GM12865 (cell line): Measurements from ENCODE around the gene SH3TC2.

ENCODE experiments used
- DNase-seq: peaks from one replicate; pipeline ENCODE4 v3.0.0; 2010; ENCODE audit warnings: low read depth
- H3K4me3 ChIP-seq: 2 replicates; pipeline ENCODE4 v1.5.1; 2011; ENCODE audit warnings: mild to moderate bottlenecking, low read depth, low read length, control low read depth
- CTCF ChIP-seq: IDR thresholded peaks from 2 replicates; pipeline ENCODE4 v1.5.1; 2011; ENCODE audit warnings: low read length, control low read depth, low read depth, inconsistent platforms; ENCODE audit not compliant: insufficient read depth; ENCODE audit errors: missing control alignments

SH3TC2 gene

GRCh38 chr5:149041242-149041641 is 21.6 kb downstream of the SH3TC2 start:
- TF ChIP-seq CTCF, result no peak
- DNase-seq, result no peak
- no peak overlapping the region for H3K4me3 ChIP-seq

GRCh38 chr5:149040421-149040820 is 22.4 kb downstream of the SH3TC2 start:
- no peak for TF ChIP-seq CTCF
- H3K4me3 ChIP-seq, result no peak overlapping the region
- DNase-seq, result no peak

GRCh38 chr5:149039506-149039905 is 23.4 kb downstream of the SH3TC2 start:
- TF ChIP-seq CTCF, result no peak
- DNase-seq, result no peak
- H3K4me3 ChIP-seq, result no peak overlapping the region

- no peak for TF ChIP-seq CTCF
- H3K4me3 ChIP-seq, result no peak overlapping the region
- no peak for DNase-seq
Measured at GRCh38 chr5:149038336-149039080, 24.4 kb downstream of the SH3TC2 start.

GRCh38 chr5:149037817-149038216 is 25.0 kb downstream of the SH3TC2 start:
- TF ChIP-seq CTCF, result no peak
- H3K4me3 ChIP-seq, result no peak overlapping the region
- no peak for DNase-seq

- TF ChIP-seq CTCF, result no peak
Measured at GRCh38 chr5:149036970-149037369, 25.9 kb downstream of the SH3TC2 start.

GRCh38 chr5:149036168-149036567 is 26.7 kb downstream of the SH3TC2 start:
- H3K4me3 ChIP-seq, result no peak overlapping the region
- TF ChIP-seq CTCF, result no peak
- no peak for DNase-seq

More at GRCh38 chr5:149036970-149037369, 25.9 kb downstream of the SH3TC2 start:
- H3K4me3 ChIP-seq, result no peak overlapping the region
- DNase-seq, result no peak
